Testis (tissue), 3 donors: ENCODE data around the gene PTPRN2. TPM values are rescaled to one million over a fixed set of nuclear protein-coding genes. Genes with fewer than 3 reads are reported as not detected.
"Not testable (repeated sequence)": the region's sequence is repeated elsewhere in the genome, so short reads cannot be mapped to it uniquely, and the experiment has no call there.

Experiments
- DNase-seq: peaks from one replicate; pipeline ENCODE4 v3.0.0-alpha.2; 2019
- H3K27ac ChIP-seq, 2 donors: fragments of 200-600 bp; sonication (generic); one replicate each; pipeline ENCODE4 v1.5.1; 2019
- H3K27me3 ChIP-seq: fragments of 200-600 bp; sonication (generic); one replicate; pipeline ENCODE4 v1.5.1; 2019
- H3K36me3 ChIP-seq: fragments of 200-600 bp; sonication (generic); one replicate; pipeline ENCODE4 v1.5.1; 2017; ENCODE audit warnings: low read depth; ENCODE audit errors: missing control alignments
- H3K4me1 ChIP-seq: fragments of 200-600 bp; sonication (generic); one replicate; pipeline ENCODE4 v1.5.1; 2019
- H3K4me3 ChIP-seq, 2 donors: fragments of 200-600 bp; sonication (generic); one replicate each; pipeline ENCODE4 v1.5.1; 2017 to 2019
- H3K9me3 ChIP-seq: fragments of 200-600 bp; sonication (generic); one replicate; pipeline ENCODE4 v1.5.1; 2017
- POLR2A ChIP-seq: fragments of 450-650 bp; IDR thresholded peaks from one replicate; pipeline ENCODE4 v1.6.1; 2017; ENCODE audit warnings: antibody characterized with exemption, mild to moderate bottlenecking, moderate library complexity
- whole genome bisulfite sequencing, 2 donors: methylation state at CpG; one replicate each; pipeline ENCODE4 v1.1.5; 2018; 5-methylcytosine and 5-hydroxymethylcytosine counted together
- intact Hi-C: fragments of 100-400 bp; cut with DNase I; formaldehyde crosslinking; loops from one replicate; pipeline ENCODE4 v1.15.1; 2023; ENCODE audit warnings: low total_unique reads
- polyA plus RNA-seq: library from polyadenylated mRNA; stranded (reverse); fragments of 350-450 nt; fragmentation: Illumina TruSeq; extraction: RNeasy Lipid Tissue Mini Kit (QIAGEN cat#74804); gene quantifications from one replicate; pipeline ENCODE4 v1.2.3, GENCODE V29; 2014; ENCODE audit warnings: low read depth, low replicate concordance; ENCODE audit not compliant: insufficient read depth
- total RNA-seq, 2 donors: library from RNA; depleted of rRNA; stranded (reverse); fragments of >200 nt; gene quantifications; one replicate each; pipeline ENCODE4 v1.2.3, GENCODE V29; 2016
- TF ChIP-seq, protein P1 (sequence below), 3 experiments: fragments of 450-650 bp in 2 of 3; fragments of 200-600 bp in 1 of 3; sonication (generic) in 1 of 3; IDR thresholded peaks; one replicate each; pipeline ENCODE4 v1.5.1; 2016 to 2019; ENCODE audit warnings: antibody characterized with exemption in 3 of 3, mild to moderate bottlenecking in 2 of 3, moderate library complexity in 1 of 3

PTPRN2 gene
- total and polyA plus RNA-seq, 3 donors from 2014 or later = 9.3 to 10.8 (median 9.8) TPM

DNA sequence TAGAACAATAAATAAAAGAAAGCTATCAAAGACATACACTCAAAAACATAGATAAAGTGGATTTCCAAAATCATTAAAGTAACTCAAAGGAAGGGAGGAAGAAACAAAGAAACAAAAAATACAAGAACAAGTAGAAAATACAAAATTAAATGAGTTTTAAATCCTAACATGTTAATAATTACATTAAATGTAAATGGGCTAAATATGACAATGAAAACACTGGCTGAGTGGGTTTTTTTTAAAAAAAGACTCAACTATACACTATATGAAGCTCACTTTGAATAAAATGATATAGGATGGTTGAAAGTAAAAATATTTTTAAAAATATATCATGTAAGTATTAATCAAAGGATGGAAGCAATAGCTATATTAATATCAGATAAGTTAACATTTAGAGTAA, 371.4 kb downstream of the PTPRN2 start:
- Histone ChIP-seq H3K27ac (no peak overlapping the region), H3K4me1 (no peaks in the 10 kb centered on the region), H3K9me3 (no peaks in the 10 kb centered on the region), H3K27me3 (no peaks in the 10 kb centered on the region), H3K4me3 (no peak overlapping the region), H3K36me3 (no peaks in the 10 kb centered on the region)
- no peak for DNase-seq
- intact Hi-C loops = no loop called here
- no peak for TF ChIP-seq POLR2A

DNA sequence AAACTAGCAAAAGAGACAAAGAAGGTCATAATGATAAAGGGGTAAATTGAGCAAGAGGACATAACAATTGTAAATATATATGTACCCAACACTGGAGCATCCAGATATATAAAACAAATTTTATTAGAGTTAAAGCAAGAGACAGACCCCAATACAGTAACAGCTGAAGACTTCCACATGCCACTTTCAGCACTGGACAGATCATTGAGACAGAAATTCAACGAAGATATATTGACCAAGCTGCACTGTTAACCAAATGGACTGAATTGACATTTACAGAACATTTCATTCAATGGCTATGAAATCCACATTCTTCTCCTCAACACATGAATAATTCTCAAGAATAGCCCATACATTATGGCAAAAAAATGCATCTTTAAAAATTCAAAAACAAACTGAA, 378.2 kb downstream of the PTPRN2 start:
- H3K4me3 ChIP-seq = no peak overlapping the region
- no peaks in the 10 kb centered on the region for H3K4me1 ChIP-seq
- H3K27me3 ChIP-seq = no peaks in the 10 kb centered on the region
- no peak for DNase-seq
- intact Hi-C loops = no loop called here
- 66 to 68% methylated on average over 1 of the region's 1 CpG for WGBS, 2 donors
- H3K9me3 ChIP-seq = no peaks in the 10 kb centered on the region
- TF ChIP-seq, protein P1, sequence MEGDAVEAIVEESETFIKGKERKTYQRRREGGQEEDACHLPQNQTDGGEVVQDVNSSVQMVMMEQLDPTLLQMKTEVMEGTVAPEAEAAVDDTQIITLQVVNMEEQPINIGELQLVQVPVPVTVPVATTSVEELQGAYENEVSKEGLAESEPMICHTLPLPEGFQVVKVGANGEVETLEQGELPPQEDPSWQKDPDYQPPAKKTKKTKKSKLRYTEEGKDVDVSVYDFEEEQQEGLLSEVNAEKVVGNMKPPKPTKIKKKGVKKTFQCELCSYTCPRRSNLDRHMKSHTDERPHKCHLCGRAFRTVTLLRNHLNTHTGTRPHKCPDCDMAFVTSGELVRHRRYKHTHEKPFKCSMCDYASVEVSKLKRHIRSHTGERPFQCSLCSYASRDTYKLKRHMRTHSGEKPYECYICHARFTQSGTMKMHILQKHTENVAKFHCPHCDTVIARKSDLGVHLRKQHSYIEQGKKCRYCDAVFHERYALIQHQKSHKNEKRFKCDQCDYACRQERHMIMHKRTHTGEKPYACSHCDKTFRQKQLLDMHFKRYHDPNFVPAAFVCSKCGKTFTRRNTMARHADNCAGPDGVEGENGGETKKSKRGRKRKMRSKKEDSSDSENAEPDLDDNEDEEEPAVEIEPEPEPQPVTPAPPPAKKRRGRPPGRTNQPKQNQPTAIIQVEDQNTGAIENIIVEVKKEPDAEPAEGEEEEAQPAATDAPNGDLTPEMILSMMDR (IDR thresholded peaks at IDR 0.05) = no peak
- TF ChIP-seq POLR2A = no peak
- H3K36me3 ChIP-seq = no peaks in the 10 kb centered on the region
- H3K27ac ChIP-seq = no peak overlapping the region

DNA sequence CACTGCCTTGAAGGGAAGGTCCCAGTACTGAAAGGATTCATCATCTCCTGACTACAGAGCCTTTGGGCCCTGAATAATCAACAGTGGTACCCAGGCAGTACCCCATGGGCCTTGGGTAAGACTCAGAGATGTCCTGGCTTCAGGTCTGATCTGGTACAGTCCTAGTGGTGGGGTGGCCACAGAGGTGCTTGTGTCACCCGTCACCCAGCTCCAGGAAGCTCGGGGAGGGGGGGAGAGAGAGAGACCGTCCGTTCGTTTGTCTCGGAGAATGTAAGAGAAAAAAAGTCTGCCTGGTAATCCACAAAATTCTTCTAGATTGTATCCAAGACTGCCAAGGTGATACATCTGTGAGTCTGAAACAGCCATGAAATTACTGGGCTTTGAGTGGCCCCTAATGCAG, 381.3 kb downstream of the PTPRN2 start:
- Histone ChIP-seq H3K27ac (no peak overlapping the region), H3K9me3 (no peaks in the 10 kb centered on the region), H3K36me3 (no peaks in the 10 kb centered on the region), H3K27me3 (no peaks in the 10 kb centered on the region), H3K4me1 (no peaks in the 10 kb centered on the region), H3K4me3 (no peak overlapping the region)
- no peak for DNase-seq
- TF ChIP-seq, protein P1 (IDR thresholded peaks at IDR 0.05) = no peak
- TF ChIP-seq POLR2A = no peak
- WGBS, 2 donors = 84 to 90% methylated on average over 6 of the region's 6 CpGs
- intact Hi-C loops = no loop called here

DNA sequence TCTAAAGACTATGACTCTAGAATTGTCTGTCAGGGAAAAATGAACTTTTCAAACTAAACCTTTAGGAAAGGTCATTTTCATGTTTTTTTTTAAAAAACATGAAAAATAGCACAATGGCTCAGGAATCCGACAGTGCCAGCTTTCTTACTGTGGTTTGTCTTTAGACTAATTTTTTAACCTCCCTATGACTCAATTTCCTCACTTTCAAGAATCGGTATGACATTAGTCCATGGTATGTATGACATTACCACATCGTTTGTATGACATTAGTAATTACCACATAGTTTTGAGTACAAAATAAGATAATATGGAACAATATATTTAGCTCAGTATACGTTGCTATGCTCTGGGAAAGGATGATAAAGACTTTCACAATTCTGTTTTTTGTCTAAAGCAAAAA, 383.2 kb downstream of the PTPRN2 start:
- no peak for TF ChIP-seq POLR2A
- TF ChIP-seq, protein P1 (IDR thresholded peaks at IDR 0.05) = no peak
- H3K27me3 ChIP-seq = no peaks in the 10 kb centered on the region
- no peaks in the 10 kb centered on the region for H3K4me1 ChIP-seq
- no peak overlapping the region for H3K27ac ChIP-seq
- WGBS, 2 donors = 56 to 66% methylated on average over 4 of the region's 4 CpGs
- peak overlapping the region; percentile 8 to 34 for H3K4me3 ChIP-seq
- H3K9me3 ChIP-seq = no peaks in the 10 kb centered on the region
- H3K36me3 ChIP-seq = no peaks in the 10 kb centered on the region
- DNase-seq = no peak
- intact Hi-C loops = no loop called here

DNA sequence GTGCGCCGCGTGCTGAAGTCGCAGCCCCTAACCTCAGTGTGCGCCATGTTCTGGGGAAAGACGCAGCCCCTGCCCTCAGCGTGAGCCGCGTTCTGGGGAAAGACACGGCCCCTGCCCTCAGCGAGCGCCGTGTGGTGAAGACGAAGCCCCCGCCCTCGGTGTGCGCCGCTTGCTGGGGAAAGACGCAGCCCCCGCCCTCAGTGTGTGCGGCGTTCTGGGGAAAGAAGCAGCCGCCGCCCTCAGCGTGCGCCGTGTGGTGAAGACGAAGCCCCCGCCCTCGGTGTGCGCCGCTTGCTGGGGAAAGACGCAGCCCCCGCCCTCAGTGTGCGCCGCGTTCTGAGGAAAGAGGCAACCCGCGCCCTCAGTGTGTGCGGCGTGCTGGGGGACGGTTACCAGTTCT, 383.7 kb downstream of the PTPRN2 start:
- WGBS, 2 donors = 10 to 15% methylated on average over 19 to 41 of the region's 42 CpGs
- H3K4me3 ChIP-seq = peak overlapping the region; percentile 8 to 34
- peak overlapping the region in 1 of 2 donors; percentile 24 for H3K27ac ChIP-seq
- H3K9me3 ChIP-seq, H3K4me1 ChIP-seq, intact Hi-C loops, H3K36me3 ChIP-seq, H3K27me3 ChIP-seq: not testable (repeated sequence)
- DNase-seq = peak; percentile 48

DNA sequence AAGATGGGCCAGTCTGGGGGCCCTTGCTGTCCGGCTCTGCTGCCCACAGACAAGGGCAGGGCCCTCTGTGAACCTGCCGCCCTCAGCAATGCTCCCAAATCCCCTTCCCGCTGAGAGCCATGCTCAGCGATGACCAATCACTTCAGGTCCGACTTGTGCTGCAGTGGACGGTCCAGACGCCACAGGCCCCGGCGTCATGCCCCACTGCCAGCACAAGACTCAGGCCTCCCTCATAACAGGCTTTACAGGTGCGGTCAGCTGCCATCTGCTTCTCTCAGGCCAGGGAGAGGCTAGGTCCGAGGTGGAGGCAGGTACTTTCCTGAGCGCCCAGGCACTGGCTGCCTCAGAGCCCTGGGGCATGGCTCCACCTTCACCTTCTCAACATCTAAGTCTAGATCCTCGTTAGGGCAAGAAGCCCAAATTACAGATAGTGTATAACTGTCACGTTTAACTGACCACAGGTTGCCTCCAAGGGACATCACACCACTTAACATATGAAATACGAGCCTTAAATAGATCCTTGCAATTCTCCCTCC, 393.2 kb downstream of the PTPRN2 start:
- DNase-seq = no peak
- Histone ChIP-seq H3K27me3 (no peaks in the 10 kb centered on the region), H3K9me3 (no peaks in the 10 kb centered on the region), H3K4me3 (no peak overlapping the region), H3K4me1 (no peaks in the 10 kb centered on the region), H3K27ac (no peak overlapping the region), H3K36me3 (no peaks in the 10 kb centered on the region)
- intact Hi-C loops = no loop called here
- WGBS, 2 donors = 88 to 92% methylated on average over 12 to 15 of the region's 15 CpGs
- no peak for TF ChIP-seq POLR2A
- TF ChIP-seq, protein P1 (IDR thresholded peaks at IDR 0.05) = no peak
